Ishikawa (cell line): ENCODE data around the gene CARTPT.

Experiments used
- CEBPB ChIP-seq: IDR thresholded peaks from 2 replicates; pipeline ENCODE4 v1.6.1; 2012
- EP300 ChIP-seq: IDR thresholded peaks from 2 replicates; pipeline ENCODE4 v1.6.1; 2012; ENCODE audit warnings: borderline replicate concordance
- FOXM1 ChIP-seq: IDR thresholded peaks from 2 replicates; pipeline ENCODE4 v1.6.1; 2012; ENCODE audit warnings: low read depth, borderline replicate concordance
- NFIC ChIP-seq: IDR thresholded peaks from 2 replicates; pipeline ENCODE4 v1.6.1; 2012
- RAD21 ChIP-seq: IDR thresholded peaks from 2 replicates; pipeline ENCODE4 v1.6.1; 2012; ENCODE audit warnings: low read depth
- TF ChIP-seq, protein P1 (sequence below): IDR thresholded peaks from 2 replicates; pipeline ENCODE4 v1.6.1; 2012; ENCODE audit warnings: low read depth, mild to moderate bottlenecking

DNA sequence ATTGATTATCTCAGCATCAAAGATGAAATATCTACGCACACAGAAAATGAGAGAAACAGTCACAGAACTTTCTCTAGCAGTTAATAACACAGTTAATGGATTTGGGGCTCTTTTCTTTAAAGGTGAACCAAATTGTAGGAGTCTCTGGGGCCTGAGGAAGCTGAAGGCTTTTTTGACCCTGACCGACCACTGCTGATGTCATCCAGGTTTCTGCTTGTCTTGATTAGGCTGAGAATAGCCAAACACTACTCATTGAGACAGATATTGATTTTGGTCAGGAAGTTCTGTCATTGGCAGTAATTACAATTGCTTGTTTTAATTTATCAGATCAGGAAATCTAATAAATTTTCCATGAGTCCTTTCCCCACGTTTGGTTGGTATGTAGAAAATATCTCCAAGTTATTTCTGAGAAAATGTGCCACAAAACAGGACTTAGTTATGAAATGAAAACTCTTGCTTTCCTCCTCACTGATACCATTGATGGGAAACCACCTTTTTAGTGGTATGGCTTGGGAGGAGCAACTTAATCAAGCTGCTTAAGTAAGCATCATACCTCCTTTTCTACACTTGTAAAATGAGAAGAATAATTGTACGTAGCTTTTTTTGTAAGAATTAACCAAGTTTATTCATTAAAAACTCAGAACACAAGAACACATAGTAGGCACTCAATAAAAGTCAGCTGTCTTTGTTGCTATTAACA, 19.7 kb downstream of the CARTPT start:
- TF ChIP-seq NFIC (no peak), EP300 (no peak), CEBPB (no peak), RAD21 (no peak), FOXM1 (no peak)
- TF ChIP-seq, protein P1, sequence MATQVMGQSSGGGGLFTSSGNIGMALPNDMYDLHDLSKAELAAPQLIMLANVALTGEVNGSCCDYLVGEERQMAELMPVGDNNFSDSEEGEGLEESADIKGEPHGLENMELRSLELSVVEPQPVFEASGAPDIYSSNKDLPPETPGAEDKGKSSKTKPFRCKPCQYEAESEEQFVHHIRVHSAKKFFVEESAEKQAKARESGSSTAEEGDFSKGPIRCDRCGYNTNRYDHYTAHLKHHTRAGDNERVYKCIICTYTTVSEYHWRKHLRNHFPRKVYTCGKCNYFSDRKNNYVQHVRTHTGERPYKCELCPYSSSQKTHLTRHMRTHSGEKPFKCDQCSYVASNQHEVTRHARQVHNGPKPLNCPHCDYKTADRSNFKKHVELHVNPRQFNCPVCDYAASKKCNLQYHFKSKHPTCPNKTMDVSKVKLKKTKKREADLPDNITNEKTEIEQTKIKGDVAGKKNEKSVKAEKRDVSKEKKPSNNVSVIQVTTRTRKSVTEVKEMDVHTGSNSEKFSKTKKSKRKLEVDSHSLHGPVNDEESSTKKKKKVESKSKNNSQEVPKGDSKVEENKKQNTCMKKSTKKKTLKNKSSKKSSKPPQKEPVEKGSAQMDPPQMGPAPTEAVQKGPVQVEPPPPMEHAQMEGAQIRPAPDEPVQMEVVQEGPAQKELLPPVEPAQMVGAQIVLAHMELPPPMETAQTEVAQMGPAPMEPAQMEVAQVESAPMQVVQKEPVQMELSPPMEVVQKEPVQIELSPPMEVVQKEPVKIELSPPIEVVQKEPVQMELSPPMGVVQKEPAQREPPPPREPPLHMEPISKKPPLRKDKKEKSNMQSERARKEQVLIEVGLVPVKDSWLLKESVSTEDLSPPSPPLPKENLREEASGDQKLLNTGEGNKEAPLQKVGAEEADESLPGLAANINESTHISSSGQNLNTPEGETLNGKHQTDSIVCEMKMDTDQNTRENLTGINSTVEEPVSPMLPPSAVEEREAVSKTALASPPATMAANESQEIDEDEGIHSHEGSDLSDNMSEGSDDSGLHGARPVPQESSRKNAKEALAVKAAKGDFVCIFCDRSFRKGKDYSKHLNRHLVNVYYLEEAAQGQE, result no peak
